Measurements from ENCODE around the gene MYO7B. TPM values are rescaled to one million over a fixed set of nuclear protein-coding genes. Genes with fewer than 3 reads are reported as not detected.
A peak's percentile ranks its signal among the peaks of the same experiment; 100 is the strongest.

MYO7B gene
- total RNA-seq, 1 donor from 2014 or later, result 0.28 TPM

GRCh38 chr2:127614731-127615130 lies 79.2 kb downstream of the MYO7B start:
- no peak overlapping the region for H3K4me3 Mint-ChIP-seq
- no peaks in the 10 kb centered on the region for H3K4me1 Mint-ChIP-seq
- no peak for TF ChIP-seq CTCF (conservative IDR thresholded peaks at IDR 0.05)
- H3K27ac Mint-ChIP-seq (ENCODE audit: unreplicated experiment), result no peak overlapping the region
- H3K27me3 Mint-ChIP-seq (ENCODE audit: low read depth), result no peaks in the 10 kb centered on the region
- H3K9me3 Mint-ChIP-seq, result peaks cover 11% of the 10 kb centered on the region
- no peak for DNase-seq (ENCODE audit: low read depth, low spot score)
- H3K36me3 Mint-ChIP-seq (ENCODE audit: low read depth), result no peaks in the 10 kb centered on the region

GRCh38 chr2:127615511-127616166 lies 80.2 kb downstream of the MYO7B start:
- no peaks in the 10 kb centered on the region for H3K36me3 Mint-ChIP-seq (ENCODE audit: low read depth)
- H3K27ac Mint-ChIP-seq (ENCODE audit: unreplicated experiment), result no peak overlapping the region
- no peaks in the 10 kb centered on the region for H3K27me3 Mint-ChIP-seq (ENCODE audit: low read depth)
- peaks cover 11% of the 10 kb centered on the region for H3K9me3 Mint-ChIP-seq
- DNase-seq (ENCODE audit: low read depth, low spot score), result no peak
- no peaks in the 10 kb centered on the region for H3K4me1 Mint-ChIP-seq
- no peak overlapping the region for H3K4me3 Mint-ChIP-seq
- no peak for TF ChIP-seq CTCF (conservative IDR thresholded peaks at IDR 0.05)

- no peaks in the 10 kb centered on the region for H3K4me1 Mint-ChIP-seq
- H3K27me3 Mint-ChIP-seq (ENCODE audit: low read depth), result no peaks in the 10 kb centered on the region
- DNase-seq (ENCODE audit: low read depth, low spot score), result no peak
- peaks cover 4% of the 10 kb centered on the region for H3K9me3 Mint-ChIP-seq
- no peaks in the 10 kb centered on the region for H3K36me3 Mint-ChIP-seq (ENCODE audit: low read depth)
- H3K27ac Mint-ChIP-seq (ENCODE audit: unreplicated experiment), result peak overlapping the region; percentile 83
- no peak overlapping the region for H3K4me3 Mint-ChIP-seq
- no peak for TF ChIP-seq CTCF (conservative IDR thresholded peaks at IDR 0.05)
Observed at GRCh38 chr2:127618551-127619202, 83.2 kb downstream of the MYO7B start.

DNA sequence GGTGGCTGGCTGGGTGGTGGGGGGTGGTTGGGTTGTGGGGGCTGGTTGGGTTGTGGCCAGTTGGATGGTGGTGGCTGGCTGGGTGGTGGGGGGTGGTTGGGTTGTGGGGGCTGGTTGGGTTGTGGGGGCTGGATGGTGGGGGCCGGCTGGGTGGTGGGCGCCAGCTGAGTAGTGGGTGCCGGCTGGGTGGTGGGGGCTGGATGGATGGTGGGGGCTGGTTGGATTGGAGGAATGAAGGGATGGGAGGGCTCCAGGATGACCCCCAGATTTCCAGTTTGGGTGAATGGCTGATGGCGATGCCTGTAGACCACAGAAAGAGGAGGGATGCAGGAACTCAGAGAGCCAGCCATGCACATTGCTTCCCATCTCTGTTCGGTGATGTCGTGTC lies 83.7 kb downstream of the MYO7B start:
- Mint-ChIP-seq H3K27ac (ENCODE audit: unreplicated experiment) (no peak overlapping the region), H3K9me3 (no peaks in the 10 kb centered on the region), H3K4me3 (no peak overlapping the region), H3K27me3 (ENCODE audit: low read depth) (no peaks in the 10 kb centered on the region), H3K4me1 (no peaks in the 10 kb centered on the region), H3K36me3 (ENCODE audit: low read depth) (no peaks in the 10 kb centered on the region)
- TF ChIP-seq CTCF (conservative IDR thresholded peaks at IDR 0.05), result no peak
- DNase-seq (ENCODE audit: low read depth, low spot score), result no peak

DNA sequence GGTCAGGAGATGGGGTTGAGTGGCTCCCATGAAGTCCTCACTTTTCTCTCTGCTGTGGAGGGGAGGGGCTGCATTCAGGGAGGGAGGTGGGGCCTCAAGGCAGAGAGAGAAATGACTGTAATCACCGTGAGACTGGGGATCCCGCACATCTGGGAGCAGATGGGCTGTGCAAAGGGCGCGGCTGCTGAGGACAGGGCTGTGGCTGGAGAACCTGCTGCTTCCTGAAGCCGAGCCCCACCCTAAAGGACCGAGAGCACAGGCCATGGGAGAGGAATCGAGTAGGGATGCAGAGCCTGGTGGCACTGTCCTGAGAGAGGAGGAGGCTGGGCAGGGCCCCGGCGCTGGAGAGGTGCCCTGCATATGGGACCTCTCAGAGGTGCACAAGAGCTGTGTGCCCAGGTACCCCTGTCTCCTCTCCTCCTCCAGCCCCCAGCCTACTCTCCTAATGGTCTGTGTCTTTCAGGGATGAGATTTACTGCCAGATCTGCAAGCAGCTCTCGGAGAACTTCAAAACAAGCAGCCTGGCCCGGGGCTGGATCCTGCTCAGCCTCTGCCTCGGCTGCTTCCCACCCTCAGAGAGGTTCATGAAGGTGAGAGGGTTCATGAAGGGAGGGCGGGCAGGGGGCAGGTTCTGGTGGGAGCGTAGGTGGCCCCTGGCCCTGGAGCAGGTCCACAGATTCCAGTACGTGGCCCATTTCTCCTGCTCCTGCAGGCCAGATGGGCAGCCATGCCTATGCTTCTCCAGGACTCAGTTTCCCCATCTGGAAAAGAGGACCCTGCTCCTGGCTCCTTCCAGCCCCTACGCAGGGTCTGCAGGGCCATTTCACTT lies 84.6 kb downstream of the MYO7B start:
- no peak for TF ChIP-seq CTCF (conservative IDR thresholded peaks at IDR 0.05)
- H3K4me1 Mint-ChIP-seq, result no peaks in the 10 kb centered on the region
- H3K9me3 Mint-ChIP-seq, result no peaks in the 10 kb centered on the region
- no peaks in the 10 kb centered on the region for H3K36me3 Mint-ChIP-seq (ENCODE audit: low read depth)
- H3K27ac Mint-ChIP-seq (ENCODE audit: unreplicated experiment), result no peak overlapping the region
- H3K27me3 Mint-ChIP-seq (ENCODE audit: low read depth), result no peaks in the 10 kb centered on the region
- no peak for DNase-seq (ENCODE audit: low read depth, low spot score)
- no peak overlapping the region for H3K4me3 Mint-ChIP-seq
